GM21515 (cell line): ENCODE measurements around the gene CACNA2D2.
A peak's percentile ranks its signal among the peaks of the same experiment; 100 is the strongest.

ENCODE experiments used
- ATAC-seq: cut with Tn5 transposase; IDR thresholded peaks from one replicate; pipeline ENCODE4 v1.9.1; 2021; ENCODE audit not compliant: unreplicated experiment

Gene CACNA2D2

DNA sequence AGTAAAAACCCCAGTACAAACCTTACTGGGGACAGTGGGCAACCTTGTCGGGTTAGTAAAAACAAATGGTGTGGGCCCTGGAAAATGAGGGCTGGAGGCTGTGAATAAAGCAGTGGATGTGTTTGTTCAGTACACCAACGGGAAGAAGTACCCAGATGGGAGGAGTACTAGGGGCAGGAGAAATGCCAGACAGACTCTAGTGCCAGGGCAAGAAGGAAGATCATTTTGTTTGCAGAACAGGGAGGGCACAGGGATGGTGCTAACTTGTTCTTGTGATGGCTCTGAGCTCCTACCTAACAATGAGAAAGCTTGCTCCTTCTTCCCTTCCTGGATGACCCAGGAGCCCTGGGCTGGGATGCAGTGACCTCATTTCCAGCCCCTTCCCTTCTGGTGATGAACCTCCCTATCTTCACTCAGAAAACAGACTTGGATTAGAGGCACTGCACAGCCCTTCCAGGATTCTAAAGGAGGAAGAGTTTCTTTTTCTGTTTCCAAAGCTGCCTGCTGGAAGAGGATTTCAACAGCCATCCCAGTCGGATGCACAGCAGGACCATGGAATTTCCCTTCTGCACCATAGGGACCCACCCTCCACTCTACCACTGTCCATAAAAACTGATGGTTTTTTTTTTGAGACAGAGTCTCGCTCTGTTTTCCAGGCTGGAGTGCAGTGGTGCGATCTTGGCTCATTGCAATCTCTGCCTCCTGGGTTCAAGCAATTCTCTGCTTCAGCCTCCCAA, 168.9 kb downstream of the CACNA2D2 start:
- no peak for ATAC-seq

DNA sequence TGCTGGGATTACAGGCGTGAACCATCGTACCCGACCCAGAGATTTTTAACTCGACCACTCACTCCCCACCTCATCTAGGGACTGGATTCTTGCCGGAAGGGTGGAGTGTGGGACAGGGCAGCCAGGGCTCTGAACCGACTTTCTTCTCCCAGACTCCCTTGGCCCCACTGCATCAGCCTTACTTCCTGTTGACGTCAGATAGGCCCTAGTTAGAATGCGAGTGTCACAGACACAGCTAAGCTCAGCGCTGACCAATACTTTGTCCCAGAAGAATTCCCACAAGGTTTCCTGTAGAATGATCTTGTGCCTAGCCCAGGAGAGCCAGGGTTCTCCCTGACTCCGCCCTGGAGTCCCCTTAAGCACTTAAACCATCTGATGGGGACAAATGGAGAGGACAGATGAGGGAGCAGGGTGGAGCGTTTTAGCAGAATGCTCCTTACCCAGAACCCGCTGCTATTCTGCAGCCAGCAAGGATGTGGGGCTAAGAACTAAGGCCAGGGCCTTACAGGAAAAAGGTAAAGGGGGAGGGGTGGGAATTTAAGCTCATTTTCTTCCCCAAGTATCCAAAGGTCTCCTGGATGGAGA, 169.6 kb downstream of the CACNA2D2 start:
- no peak for ATAC-seq

DNA sequence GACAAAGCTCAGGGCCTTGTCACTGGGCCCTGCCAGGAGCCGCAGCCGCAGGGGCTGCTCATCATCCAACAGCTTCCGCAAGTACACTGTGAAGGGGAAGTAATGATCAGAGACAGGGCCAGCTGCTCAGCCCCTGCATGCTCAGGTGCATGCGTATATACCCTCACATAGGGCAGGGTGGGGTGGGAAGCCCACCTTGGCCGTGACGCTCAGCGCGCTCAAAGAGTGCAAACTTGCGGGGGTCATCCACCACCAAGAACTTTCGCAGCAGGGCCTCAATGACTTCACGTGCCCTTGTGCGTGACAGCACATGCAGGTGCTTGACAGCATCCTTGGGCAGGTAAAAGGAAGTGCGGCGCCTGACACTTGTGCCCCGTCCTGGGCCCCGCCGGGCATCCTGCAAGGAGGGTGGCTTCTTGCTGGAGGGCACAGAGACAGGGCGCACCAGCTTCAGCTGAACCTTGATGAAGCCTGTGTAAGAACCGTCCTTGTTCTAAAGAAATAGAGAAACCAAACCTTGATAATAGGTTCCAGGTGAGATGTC, 172.0 kb downstream of the CACNA2D2 start:
- ATAC-seq = no peak

DNA sequence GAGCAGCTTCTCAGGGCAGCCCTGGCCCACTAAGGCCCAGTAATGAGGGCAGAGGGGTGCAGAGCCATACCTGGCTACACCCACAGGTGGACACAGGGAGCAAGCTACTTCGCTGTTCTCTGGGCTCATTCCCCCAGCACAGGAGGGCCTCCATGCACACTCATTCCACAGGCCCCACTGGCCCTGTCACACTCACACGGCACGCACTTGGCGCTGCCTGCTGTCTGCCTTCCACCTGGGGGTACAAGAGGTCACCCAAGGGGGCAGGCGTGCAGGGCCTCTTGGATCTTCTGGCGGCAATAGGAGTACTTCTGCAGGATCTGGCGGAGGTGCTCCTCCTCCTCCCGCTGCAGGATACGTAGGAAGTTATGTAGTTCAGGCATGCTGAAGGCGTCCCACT, 173.1 kb downstream of the CACNA2D2 start:
- ATAC-seq = no peak

DNA sequence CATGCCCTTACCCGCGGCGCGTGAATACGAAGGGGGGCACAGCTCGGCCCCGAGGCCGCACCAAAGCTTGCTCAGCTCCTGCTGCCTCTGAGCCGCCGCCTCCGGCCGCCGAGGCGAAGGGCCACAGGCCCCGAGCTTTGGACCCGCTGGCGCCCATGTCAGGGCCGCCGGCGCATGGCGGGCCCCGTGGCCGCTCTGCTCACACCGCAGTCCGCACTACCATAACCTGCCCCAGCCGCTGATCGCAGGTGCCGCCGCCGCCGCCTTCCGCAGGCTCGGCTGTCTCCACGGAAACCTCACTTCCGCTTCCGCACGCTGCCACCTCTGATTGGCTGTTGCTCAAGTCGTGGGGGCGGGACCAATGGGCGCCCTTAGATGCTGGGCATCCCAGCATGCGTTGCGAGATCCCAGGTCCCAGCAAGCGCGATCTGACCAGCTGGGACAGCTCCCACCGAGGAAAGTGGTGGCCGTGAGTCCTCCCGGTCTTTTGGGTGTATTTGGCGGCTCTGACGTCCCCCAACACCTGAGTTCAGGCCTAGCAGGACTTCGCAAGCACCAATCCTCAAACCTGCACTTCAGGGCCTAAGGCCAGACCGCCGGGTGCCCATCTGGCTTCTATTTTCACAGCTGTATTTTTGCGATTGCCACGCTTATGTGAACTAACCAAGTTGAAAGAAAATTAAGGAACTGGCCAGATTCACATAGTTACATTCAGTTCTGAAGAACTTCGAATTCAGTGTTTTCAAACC, 175.3 kb downstream of the CACNA2D2 start, which contains the start of gene TUSC2:
TSS of gene TUSC2 (minus strand) at position 281 of the 749 bp plus-strand sequence. CDS start at position 157, 124 bp downstream.
- ATAC-seq = peak; percentile 72

DNA sequence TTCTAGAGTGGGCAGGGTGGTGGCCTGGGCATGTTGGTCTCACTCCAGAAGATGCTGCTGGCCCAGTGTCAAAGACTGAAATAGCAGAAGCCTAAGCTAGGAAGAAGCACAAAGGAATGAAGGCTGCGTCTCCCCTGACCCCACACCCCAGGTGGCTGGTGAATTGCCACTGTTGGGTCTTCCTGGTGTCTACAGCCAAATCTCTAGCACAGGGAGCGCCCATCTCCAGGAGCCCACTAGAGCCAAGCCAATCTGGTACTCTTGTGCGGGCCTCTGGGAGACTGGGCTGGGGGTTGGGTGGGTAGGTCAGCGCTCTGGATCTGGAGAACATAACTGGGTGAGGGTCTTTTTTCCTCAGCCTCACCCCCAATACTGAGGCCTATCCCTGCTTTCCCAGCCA, 176.3 kb downstream of the CACNA2D2 start:
- ATAC-seq = no peak

DNA sequence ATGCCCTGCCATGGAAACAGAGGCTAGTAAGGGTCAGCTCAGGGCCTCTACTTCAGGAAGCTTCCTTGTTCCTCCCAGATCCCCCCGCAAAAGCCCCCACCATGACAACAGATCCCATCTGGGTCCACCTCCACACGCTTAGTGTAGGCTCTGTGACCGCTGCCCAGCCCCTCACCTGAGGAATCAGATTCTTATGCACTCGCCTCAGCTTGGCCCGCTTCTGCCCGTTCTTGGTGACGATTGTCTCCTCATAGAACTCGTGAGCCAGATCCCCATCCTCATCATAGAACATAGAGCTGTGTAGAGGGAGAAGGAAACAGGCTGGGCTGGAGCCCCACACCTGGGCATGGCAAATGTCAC, 177.3 kb downstream of the CACNA2D2 start:
- ATAC-seq = no peak

DNA sequence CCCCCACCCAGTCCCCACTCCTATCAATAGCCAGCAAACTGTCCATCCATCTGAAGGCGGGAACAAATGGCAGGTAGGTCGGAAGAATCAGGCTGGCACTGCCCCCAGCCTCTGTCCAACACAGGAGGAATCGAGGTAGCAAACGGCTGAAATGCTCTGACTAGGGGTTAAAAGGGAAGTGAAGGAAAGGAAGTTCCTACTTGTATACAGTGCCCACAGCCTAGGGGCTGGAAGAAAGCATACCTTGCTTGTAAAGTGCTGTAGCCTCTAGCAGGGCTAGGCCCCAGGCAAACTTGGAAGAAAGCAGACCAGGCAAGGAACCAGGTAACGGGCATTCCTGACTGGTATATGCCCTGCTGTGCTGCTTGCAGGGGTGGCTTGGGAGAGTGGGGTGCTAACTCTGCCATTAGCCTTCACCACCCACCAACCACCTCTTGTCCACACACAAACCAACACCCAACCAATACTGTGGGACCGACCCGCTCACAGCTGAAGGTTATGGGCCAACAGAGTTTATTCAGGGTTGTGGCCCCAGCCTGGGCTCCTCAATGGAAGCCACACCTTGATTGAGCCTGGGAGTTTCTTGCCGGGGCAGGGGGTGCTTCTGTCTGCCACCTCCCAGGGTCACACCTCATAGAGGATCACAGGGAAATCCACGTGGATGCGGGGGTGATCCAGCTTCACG, 177.8 kb downstream of the CACNA2D2 start:
- ATAC-seq = no peak

DNA sequence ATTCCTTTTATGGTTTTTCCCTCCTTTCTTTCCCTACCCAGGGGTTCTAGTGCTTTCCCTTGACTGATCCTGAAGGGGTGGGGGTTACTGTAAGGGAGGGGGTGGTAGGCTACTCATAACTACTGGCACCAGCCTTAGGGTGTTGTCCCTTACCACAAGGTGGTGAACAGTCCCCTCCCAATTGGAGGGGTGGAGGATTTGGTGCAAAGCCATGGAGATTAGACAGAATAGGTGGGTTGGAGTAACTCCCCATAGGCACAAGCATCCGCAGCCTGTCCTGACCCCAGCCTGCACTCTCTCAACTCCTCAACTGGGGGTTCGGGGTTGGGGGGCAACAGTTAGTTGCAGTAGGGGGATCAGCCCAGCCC, 178.3 kb downstream of the CACNA2D2 start:
- no peak for ATAC-seq

DNA sequence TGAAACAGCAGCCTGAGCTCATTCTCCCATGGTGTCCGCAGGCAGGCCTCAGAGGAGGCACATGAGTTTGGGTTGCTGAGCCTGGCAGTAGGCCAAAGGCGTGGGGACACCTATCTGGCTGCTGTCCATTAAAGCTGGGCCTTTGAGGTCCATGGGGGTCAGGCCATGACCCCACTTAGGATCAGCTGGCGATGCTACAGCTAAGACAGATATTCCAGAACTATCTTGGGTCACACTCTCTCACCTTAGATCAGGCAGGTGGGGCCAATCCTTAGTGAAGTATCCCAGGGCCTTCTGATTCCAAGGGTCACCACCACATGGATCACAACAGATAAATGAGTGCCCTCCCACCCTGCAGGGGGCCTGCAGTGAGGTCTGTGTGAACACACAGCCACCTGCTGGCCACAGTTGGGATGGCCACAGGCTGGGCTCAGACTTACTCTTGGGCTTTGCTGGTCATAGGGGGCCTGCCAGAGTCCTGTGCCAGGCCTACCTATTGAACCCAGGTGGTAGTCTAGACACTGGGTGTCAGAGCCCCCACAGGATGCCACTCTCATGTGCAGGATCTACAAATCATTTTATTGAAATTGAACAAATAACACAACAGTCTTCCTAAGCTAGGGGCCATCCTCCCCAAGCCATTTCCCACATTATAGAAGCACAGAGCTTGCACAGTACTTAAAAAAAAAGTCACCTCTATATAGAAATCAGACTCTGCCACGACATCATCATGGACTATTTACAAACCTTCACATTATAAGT, 178.9 kb downstream of the CACNA2D2 start:
- no peak for ATAC-seq

DNA sequence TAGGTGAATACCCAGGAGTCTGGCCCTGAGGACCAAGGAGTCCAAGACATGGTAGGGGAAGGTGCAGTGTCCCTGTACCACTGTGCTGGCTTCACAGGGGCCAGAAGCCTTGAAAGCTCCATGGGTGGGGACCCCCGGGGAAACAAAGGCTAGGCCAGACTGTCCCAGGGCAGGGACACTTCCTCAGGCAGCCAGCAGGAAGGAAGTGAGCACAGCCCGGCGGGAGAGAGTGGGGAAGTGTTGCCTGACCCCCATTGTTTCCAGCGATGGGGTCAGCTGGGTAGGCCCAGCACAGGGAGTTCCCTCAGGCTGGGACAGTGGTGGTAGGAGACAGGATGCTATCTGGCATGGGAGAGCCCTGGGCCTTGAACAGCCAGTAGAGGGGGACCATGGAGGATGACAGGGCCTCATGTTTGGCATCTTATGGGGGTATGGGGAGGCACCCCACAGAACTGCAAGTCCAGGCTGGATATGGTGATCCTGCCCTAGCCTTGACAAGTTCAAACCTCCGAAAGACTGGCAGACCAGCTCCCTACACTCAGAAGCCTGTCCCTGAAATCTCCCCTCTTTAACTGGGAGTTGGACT, 179.7 kb downstream of the CACNA2D2 start:
- no peak for ATAC-seq

DNA sequence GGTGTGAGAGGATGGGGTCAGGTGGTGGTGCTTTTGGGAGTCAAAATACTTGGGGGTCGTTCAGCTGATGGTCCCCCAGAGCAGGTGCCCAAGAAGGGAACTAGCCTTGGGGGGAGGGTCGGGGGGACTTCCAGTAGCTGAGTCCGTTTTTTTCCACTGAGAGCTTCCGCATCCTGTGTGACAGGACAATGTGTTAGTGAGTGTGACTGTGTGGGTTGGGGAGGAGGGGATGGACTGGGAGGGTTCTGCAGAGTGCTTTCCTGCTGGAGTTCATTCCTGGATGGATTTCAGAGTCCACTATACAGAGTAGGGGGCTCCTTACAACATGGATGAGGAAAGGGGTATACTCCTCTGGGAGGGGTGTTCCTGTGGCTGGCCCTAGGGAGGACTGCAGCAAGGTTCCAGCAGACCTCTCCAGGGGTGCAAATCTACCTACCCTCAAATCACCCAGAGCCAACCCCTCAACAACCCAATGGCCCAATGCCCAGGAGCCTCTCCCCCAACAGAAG, 180.3 kb downstream of the CACNA2D2 start:
- no peak for ATAC-seq

DNA sequence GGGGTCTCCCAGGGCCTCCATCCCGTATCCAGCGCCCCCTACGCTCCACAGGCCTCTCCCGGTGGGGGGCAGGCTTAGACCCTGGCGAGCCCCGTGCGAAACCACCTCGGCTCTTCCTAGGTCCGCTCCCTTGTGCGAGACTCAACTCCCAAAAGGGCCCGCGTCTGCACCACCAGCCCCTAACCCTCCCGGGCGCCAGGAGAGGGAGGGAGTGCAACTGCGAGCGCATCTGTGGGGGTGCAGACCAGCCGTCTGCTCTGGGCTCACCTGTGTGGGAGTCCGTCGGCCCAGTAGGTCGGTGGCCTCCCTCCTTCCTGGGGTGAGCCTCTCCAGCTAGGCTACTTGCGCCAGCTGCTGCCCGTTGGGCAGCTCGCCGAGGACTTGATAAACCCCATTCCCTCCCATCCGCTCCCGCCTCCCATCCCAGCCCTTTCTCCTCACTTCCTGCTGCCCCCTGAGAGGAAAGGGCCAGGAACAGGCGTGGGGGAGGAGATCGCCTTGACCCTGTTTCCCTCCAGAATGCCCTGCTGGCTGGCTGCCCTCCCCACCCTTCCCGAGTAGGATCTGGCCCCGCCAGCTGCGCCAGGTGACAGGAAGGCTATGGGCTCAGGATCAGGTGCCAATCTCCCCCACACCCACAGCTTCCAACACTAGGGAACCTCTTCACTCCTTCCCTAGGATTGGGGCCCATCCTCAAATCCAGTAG, 180.9 kb downstream of the CACNA2D2 start, which contains the start of gene HYAL2:
TSS of gene HYAL2 (minus strand) at position 360 of the 706 bp plus-strand sequence. CDS start 2,256 bp downstream, outside the sequence.
- ATAC-seq = no peak

DNA sequence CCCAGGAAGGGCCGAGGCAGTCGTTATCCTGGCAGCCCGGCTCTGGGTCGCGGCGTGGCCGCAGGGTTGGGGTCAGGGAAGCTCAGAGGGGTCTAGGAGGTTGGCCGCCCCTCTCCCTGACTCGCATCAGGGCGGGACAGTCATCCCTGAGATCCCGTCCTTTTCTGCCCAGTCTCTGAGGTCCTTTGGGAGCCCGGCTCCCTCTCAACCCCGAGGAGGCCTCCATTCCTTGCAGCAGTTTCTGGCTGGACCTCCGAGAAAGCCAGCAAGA, 181.4 kb downstream of the CACNA2D2 start:
- ATAC-seq = no peak

DNA sequence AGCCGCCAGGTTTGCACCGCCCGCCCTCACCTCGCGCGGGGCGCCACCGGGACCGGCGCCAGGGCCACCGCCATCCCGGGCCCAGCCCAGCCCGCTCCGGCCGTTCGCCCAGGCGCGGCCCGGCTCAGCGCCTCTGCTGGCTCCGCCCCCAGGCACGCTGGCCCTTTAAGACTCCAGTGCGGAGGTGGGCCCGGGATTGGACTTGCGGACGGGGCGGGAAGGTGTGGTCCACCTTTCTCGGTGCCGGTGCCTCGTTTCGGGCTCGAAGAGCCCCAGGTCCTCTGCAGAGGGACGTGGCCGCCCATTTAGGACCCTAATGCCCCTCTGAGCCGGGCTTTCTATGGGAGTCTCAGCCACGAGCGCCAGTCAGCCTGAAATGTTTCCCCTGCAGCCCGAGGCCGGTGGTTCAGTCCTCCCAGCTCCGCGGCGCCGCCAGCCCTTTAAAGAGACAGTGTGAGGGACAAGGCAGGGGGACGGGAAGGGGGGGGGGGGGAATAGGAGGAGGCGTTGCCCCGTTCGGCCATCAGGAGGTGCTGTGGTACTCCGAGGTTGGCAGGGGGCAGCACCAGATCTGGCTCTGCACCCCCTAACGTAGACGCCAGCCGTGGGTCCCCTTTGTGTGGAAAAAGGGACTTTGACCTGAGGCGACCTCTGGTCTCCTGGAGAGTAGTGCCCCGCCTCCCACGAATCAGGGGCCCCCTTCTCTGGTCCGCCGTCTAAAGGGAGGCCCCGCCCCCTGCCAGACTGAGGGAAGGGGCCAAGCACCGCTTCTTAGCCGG, 181.9 kb downstream of the CACNA2D2 start:
- peak; percentile 70 for ATAC-seq

DNA sequence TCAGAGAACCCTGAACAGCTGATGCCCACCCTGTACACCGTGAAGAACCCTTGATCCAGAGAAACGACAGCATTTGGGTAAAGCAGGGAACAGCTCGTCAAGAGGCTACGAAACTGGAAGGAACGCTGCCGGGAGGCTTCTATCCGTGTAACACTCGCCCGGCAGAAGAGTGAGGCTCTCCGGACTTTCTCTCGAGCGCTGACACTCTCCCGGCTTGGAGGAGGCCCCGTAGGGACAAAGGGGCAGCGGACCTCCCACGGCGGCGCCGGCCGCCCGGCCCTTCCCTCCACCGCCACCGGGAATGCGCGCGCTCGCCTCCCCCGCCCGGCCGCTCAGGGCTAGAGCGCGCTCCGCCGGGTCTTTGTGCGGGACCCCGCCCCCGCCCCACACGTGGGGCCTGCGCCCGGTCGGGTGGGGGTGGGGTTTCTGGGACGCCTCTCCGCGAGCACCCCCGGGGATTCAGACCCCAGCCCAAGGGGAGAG, 182.5 kb downstream of the CACNA2D2 start:
- ATAC-seq = peak; percentile 51

DNA sequence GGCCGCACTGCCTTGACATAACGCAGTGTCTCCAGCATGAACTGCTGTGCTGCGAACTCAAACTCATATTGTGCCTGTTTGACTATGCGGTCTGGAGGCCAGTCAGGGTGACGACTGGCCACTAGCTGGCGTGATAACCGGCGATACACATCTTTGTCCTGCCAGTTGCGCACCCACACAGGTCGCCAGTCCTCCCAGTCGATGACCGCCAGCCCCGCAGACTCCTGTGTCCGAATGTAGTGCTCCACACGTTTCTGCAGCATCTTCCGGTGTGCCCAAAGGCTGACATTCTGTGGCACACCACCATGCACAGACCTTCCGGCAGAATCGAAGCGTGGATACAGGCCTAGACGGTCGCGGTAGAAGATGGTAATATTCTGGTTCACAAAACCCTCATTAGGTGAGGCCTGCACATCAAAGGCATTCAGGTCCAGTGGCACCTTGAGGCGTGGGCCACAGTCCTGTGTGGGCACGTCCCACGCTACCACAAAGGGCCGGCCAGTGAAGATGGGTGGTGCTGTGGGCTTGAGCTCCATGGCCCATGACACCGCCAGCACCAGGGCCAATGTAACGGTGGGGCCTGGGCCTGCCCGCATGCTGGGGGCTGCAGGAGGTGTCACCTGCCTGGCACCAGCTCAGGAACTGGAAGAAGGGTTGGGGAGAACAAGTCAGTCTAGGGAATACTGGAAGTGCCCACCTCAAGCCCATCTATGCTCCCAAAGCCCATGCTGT, 183.4 kb downstream of the CACNA2D2 start:
- ATAC-seq = no peak
